PC-3 (cell line): ENCODE data around the gene TSPAN32.
A peak's percentile ranks its signal among the peaks of the same experiment; 100 is the strongest.

Experiments
- EZH2 ChIP-seq: fragments of 300-600 bp; sonication (generic); IDR thresholded peaks from one replicate; pipeline ENCODE4 v1.6.1; 2017; ENCODE audit warnings: antibody characterized with exemption, mild to moderate bottlenecking, low read length; ENCODE audit not compliant: unreplicated experiment
- TF ChIP-seq, protein P1 (sequence below): fragments of 300-600 bp; sonication (generic); conservative IDR thresholded peaks from 2 replicates; pipeline ENCODE4 v1.5.1; 2017; ENCODE audit warnings: antibody characterized with exemption, low read depth, mild to moderate bottlenecking, low read length

DNA sequence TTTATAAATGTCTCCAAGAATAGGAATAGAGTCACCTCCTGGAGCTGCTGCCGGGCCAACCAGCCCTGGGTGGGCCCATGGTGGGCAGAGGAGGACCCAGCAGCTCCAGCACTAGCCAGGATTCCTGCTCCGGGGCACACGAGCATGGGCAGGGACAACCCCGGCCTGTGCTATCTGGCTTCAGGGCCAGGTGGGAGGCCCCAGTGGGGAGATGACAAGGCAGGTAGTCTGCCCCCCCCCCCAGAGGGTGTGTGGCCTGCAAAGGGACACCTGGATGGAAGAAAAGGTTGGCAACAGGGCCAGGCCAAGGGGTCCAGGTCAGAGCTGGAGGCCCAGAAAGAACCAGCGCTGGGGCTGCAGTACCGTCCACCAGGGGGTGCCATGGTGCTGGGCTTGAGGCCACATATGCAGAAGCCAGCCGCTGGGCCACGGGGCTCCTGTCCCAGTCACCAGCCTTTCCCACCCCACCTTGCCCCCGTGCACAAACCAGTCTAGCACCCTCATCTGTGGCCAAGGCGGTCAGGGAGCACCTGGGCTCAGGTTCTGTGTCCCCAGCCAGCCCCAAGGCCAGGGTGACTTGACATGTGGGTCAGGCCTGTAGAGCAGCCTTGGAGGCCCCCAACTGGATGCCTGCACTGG lies 3.4 kb downstream of the TSPAN32 start:
- no peak for TF ChIP-seq EZH2
- TF ChIP-seq, protein P1, sequence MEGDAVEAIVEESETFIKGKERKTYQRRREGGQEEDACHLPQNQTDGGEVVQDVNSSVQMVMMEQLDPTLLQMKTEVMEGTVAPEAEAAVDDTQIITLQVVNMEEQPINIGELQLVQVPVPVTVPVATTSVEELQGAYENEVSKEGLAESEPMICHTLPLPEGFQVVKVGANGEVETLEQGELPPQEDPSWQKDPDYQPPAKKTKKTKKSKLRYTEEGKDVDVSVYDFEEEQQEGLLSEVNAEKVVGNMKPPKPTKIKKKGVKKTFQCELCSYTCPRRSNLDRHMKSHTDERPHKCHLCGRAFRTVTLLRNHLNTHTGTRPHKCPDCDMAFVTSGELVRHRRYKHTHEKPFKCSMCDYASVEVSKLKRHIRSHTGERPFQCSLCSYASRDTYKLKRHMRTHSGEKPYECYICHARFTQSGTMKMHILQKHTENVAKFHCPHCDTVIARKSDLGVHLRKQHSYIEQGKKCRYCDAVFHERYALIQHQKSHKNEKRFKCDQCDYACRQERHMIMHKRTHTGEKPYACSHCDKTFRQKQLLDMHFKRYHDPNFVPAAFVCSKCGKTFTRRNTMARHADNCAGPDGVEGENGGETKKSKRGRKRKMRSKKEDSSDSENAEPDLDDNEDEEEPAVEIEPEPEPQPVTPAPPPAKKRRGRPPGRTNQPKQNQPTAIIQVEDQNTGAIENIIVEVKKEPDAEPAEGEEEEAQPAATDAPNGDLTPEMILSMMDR: peak; percentile 85
